ENCODE results near the gene C1orf226. TPM values are rescaled to one million over a fixed set of nuclear protein-coding genes. Genes with fewer than 3 reads are reported as not detected.
A peak's percentile ranks its signal among the peaks of the same experiment; 100 is the strongest.
"Not testable (repeated sequence)": the region's sequence is repeated elsewhere in the genome, so short reads cannot be mapped to it uniquely, and the experiment has no call there.

C1orf226 gene
- total RNA-seq, 4 donors from 2014 or later = 0.36 to 0.95 (median 0.60) TPM

- no peak overlapping the region for H3K27ac ChIP-seq
- H3K4me1 ChIP-seq = no peaks in the 10 kb centered on the region
- H3K36me3 ChIP-seq = no peaks in the 10 kb centered on the region
- TF ChIP-seq, protein P1, sequence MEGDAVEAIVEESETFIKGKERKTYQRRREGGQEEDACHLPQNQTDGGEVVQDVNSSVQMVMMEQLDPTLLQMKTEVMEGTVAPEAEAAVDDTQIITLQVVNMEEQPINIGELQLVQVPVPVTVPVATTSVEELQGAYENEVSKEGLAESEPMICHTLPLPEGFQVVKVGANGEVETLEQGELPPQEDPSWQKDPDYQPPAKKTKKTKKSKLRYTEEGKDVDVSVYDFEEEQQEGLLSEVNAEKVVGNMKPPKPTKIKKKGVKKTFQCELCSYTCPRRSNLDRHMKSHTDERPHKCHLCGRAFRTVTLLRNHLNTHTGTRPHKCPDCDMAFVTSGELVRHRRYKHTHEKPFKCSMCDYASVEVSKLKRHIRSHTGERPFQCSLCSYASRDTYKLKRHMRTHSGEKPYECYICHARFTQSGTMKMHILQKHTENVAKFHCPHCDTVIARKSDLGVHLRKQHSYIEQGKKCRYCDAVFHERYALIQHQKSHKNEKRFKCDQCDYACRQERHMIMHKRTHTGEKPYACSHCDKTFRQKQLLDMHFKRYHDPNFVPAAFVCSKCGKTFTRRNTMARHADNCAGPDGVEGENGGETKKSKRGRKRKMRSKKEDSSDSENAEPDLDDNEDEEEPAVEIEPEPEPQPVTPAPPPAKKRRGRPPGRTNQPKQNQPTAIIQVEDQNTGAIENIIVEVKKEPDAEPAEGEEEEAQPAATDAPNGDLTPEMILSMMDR (IDR thresholded peaks at IDR 0.05 in 4 of 5, conservative IDR thresholded peaks at IDR 0.05 in 1 of 5) = no peak
- no peak for TF ChIP-seq POLR2A (IDR thresholded peaks at IDR 0.05)
- in situ Hi-C loops (cut with MboI; ENCODE audit: low sequenced_read_pairs in 4 of 4) (no loop called here), intact Hi-C loops (cut with DNase I; ENCODE audit: low total_unique reads) (no loop called here)
- ATAC-seq = no peak
- no peaks in the 10 kb centered on the region for H3K9me3 ChIP-seq
- H3K4me3 ChIP-seq = no peak overlapping the region
- no peaks in the 10 kb centered on the region for H3K27me3 ChIP-seq
- no peak for DNase-seq
Observed at GRCh38 chr1:162351246-162351842, 30.2 kb upstream of the C1orf226 start.

DNA sequence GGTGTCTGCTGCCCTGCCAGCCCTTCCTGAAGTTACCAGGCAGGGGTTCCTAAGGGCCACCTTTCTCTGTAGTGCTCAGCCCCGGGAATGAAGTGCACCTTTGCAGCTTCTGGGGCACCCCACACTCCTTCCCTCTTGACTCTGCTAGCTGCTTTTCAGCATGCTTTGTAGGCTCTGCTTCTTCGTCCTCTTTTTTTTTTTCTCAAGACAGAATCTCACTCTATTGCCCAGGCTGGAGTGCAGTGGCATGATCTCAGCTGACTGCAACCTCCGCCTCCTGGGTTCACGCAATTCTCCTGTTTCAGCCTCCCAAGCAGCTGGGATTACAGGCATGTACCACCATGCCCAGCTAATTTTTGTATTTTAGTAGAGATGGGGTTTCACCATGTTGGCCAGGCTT lies 29.7 kb upstream of the C1orf226 start:
- H3K27ac ChIP-seq; in situ Hi-C loops (cut with MboI; ENCODE audit: low sequenced_read_pairs in 4 of 4); H3K4me3 ChIP-seq; H3K27me3 ChIP-seq; H3K4me1 ChIP-seq; ATAC-seq; H3K9me3 ChIP-seq; intact Hi-C loops (cut with DNase I; ENCODE audit: low total_unique reads); DNase-seq; H3K36me3 ChIP-seq: not testable (repeated sequence)

DNA sequence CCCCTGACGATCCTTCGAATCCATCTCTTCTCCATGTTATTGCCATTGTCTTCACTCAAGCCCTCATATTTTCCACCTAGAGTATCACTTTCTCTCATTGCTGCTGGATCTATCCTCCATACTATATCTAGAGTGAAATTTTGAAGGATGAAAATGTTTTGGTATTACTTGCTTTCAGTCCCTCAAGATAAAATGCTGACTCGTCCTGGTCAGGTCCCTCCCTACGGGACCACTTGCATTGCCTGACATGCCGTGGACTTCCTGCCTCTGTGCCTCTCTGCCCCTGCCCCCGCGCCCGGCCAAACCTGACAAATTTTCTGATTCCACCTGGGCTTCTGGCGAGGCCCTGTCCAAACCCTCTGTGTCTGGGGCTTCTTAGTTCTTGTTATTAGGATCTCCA lies 28.4 kb upstream of the C1orf226 start:
- Histone ChIP-seq H3K27ac (no peak overlapping the region), H3K9me3 (no peaks in the 10 kb centered on the region), H3K4me1 (no peaks in the 10 kb centered on the region), H3K27me3 (no peaks in the 10 kb centered on the region), H3K4me3 (no peak overlapping the region), H3K36me3 (no peaks in the 10 kb centered on the region)
- DNase-seq = no peak
- intact Hi-C loops (cut with DNase I; ENCODE audit: low total_unique reads) = no loop called here
- no peak for ATAC-seq
- TF ChIP-seq, protein P1 (IDR thresholded peaks at IDR 0.05 in 4 of 5, conservative IDR thresholded peaks at IDR 0.05 in 1 of 5) = no peak
- no peak for TF ChIP-seq POLR2A (IDR thresholded peaks at IDR 0.05)
- in situ Hi-C loops (cut with MboI; ENCODE audit: low sequenced_read_pairs in 4 of 4) = no loop called here

- no peaks in the 10 kb centered on the region for H3K4me1 ChIP-seq
- in situ Hi-C loops (cut with MboI; ENCODE audit: low sequenced_read_pairs in 4 of 4) = no loop called here
Observed at GRCh38 chr1:162353702-162354101, 27.8 kb upstream of the C1orf226 start.

DNA sequence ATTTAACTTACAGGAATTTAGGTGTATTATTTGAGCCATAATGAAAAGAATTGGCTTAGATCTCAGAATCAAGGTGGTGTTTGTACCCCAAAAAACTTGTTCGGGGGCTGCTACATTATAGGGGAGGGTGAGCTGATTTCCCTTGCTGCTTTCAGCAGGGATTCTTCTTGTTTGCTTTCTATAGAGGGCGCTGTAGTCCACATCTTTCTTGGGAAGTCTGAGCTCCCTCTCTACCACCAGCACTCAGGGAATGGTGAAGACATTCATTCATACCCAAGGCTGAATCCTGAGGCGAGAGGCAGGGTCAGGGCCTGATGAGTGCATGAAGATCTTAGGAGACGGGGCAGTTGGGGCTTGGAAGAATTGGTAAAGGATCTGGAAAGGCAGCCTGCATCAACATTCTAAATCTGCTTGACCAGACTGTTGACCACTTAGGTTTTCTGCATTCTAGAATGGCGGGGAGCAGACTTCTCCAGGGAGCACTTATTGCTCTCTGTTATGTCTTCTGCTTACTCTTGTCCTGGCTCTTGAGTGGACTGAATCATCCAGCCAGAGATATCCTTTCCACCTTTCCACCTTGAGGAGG lies 23.8 kb upstream of the C1orf226 start:
- TF ChIP-seq POLR2A (IDR thresholded peaks at IDR 0.05) = no peak
- TF ChIP-seq, protein P1 (IDR thresholded peaks at IDR 0.05 in 4 of 5, conservative IDR thresholded peaks at IDR 0.05 in 1 of 5) = peak in 2 of 5 experiments; percentile 21 to 22
- H3K27ac ChIP-seq = no peak overlapping the region
- H3K9me3 ChIP-seq = no peaks in the 10 kb centered on the region
- intact Hi-C loops (cut with DNase I; ENCODE audit: low total_unique reads) = no loop called here
- no peak for DNase-seq
- H3K36me3 ChIP-seq = no peaks in the 10 kb centered on the region
- no peaks in the 10 kb centered on the region for H3K27me3 ChIP-seq
- in situ Hi-C loops (cut with MboI; ENCODE audit: low sequenced_read_pairs in 4 of 4) = no loop called here
- no peak for ATAC-seq
- H3K4me1 ChIP-seq = no peaks in the 10 kb centered on the region
- H3K4me3 ChIP-seq = no peak overlapping the region

More at GRCh38 chr1:162353702-162354101, 27.8 kb upstream of the C1orf226 start:
- ATAC-seq (no peak), DNase-seq (no peak)
- intact Hi-C loops (cut with DNase I; ENCODE audit: low total_unique reads) = no loop called here
- H3K27me3 ChIP-seq = no peaks in the 10 kb centered on the region
- H3K4me3 ChIP-seq = no peak overlapping the region
- H3K9me3 ChIP-seq = no peaks in the 10 kb centered on the region
- no peaks in the 10 kb centered on the region for H3K36me3 ChIP-seq
- no peak overlapping the region for H3K27ac ChIP-seq
- TF ChIP-seq, protein P1 (IDR thresholded peaks at IDR 0.05 in 4 of 5, conservative IDR thresholded peaks at IDR 0.05 in 1 of 5) = no peak
- TF ChIP-seq POLR2A (IDR thresholded peaks at IDR 0.05) = no peak

Measured in gastrocnemius medialis (tissue), 4 donors.